IPS DF 19.7 (cell line): ENCODE results near the gene PAIP2.

Experiments used
- DNase-seq: peaks from one replicate; pipeline ENCODE4 v3.0.0-alpha.2; 2013; ENCODE audit warnings: low read depth, low spot score

The PAIP2 gene

DNA sequence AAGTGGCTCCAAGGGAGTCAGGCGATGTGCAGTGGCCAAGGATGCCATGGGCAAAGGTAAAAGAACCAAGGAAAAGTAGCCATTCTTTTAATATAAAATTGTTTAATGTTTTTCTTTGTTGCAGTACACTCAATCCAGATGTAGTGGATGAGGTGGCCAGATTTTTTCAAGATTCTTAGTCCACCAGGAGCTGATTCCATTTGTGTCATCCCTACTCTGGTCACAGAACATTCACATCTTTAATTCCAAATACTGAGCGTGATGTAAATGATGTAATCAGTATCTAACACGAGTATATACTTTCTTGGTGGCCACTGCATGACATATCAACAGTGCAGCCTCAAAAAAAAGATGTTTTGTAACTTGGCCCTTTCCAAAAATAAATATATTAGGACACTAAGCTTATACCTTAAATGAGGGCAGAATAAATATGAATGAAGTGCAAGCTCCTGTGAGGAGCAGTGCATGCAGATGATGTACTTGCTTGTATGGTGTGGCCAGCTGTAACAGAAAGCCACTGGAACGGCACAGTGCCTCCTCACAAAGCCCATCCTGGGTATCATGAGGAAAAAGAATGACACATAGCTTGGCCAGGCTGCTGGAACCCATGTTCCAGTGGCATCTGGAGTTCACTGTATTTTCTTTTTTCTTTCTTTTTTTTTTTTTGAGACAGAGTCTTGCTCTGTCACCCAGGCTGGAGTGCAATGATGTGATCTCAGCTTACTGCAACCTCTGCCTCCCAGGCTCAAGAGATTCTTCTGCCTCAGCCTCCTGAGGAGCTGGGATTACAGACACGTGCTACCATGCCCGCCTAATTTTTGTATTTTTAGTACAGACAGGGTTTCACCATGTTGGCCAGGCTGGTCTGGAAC is 68.7 kb downstream of the PAIP2 start:
- DNase-seq, result no peak

DNA sequence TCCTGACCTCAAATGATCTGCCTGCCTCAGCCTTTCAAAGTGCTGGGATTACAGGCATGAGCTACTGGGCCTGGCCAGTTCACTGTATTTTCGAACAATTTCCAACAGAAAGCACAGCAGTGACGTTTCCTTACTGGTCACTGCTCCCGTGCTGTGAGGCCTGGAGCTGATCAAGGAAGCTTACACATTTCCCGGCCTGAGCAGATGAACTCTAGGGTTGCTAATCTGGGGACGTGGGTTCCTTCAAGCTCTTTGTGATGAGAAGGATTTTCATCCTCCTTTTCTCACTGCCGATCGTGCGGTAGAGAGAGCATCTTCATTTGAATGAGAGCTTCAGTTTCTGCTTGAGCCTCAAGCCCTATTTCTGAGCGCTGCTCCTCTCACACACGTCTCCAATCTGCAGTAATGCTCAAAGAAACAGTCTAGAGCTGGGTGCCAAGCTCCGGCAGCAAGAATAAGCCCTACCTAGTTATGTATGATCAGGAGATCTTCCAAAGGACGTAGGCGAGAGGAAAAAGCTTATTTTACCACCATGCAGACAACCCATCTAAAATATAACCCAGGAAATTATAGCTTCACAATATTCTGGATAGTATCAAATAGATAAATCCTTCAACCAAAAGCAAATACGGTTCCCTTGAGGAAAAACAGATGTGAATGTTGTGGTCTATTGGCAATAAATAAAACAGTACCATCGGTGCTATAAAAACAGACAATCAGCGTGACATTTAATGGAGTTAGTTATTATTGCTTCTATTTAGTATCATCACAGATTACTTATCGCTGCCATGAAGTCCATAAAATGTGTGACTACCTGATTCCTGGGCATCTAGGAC is 69.6 kb downstream of the PAIP2 start:
- DNase-seq, result no peak

DNA sequence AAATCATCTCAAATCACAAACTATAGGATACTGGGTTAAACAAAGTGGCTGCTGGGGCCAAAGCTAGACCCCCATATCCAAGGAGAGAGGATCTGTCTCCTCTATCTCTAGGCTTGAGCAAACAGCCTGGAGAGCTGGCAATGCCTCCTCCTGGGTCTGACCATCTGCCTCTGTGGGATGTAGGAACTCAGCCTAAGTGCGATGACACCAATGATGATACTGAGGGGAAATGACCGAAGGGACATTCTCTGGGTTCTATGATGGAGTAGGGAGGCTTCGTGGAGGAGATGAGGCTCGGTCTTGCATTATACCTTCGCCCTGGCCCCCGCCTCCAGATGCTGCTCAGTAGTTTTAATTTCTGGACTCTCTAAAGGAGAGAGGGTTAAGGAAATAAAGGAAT is 71.5 kb downstream of the PAIP2 start:
- DNase-seq, result no peak

DNA sequence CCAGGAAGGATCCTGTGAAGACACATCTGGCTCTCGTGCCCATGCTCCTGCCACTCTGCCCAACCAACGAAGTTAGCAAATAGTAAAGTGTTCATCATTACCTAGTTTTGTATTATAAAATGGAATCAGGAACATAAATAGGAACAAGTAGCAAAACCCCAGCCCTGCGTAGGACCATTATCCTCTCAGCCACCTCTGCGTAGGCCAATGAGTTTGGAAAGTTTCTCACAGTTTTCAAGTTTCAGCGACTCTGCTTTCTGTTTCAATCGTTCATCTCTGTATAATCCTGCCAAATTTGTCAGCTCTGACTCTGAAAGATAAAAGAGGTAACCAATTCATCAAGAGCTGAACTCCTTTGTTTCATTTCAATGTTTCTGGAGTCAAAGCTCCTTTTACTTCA is 72.3 kb downstream of the PAIP2 start:
- DNase-seq, result no peak

DNA sequence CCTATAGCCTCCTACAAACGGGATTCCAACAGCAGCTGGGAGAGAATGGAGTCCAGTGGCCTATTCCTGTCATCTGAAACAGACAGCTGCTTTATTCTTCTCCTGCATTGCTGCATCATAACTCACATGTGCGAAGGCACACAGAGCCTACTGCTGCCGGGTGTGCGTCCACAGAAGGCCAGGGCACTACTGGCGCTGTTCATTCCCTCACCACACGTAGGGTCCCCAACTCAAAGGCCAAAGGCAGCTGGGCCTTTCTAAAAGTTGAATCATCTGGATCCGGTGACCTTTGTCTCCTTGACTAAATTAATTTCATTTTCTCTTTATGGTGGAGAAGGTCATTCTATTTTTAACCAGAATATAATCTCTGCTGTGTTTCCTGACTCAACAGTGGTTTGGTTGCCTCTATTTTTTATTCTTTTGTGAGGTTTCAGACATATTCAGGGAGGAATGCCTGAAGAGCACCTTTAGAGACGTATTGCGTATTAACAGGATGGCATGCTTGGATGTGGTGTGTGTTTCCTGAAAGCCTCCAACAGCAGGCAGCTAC is 73.0 kb downstream of the PAIP2 start:
- no peak for DNase-seq

DNA sequence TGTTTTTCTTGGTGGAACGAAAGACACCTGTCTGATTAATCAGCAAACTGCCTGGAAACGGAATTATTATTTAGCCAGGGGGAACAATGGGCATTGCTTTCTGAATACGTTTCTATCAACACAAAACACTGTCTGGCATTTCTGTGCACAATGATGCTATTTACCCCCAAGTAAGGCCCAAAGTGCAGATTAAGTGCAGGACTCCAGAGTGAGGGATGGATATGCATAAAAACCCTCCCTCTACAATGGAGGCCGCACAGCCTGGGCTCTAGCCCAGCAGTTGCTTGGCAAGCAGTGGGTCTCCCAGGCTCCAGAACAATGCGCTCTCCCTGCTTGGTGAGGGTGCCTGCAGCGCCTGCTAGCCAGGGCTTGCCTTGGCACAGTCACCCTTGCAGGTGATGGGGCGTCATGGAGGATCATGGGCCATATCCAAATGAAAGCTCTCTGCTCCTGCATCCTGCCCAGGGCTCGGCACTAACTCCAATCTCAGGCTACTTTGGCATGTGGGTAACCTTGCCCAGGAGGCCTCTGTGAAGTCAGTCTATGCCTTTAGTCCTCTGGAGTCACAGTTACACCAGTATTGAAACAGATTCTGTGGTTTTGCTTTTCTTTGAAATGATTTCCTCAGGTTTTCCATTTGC is 73.7 kb downstream of the PAIP2 start:
- no peak for DNase-seq

DNA sequence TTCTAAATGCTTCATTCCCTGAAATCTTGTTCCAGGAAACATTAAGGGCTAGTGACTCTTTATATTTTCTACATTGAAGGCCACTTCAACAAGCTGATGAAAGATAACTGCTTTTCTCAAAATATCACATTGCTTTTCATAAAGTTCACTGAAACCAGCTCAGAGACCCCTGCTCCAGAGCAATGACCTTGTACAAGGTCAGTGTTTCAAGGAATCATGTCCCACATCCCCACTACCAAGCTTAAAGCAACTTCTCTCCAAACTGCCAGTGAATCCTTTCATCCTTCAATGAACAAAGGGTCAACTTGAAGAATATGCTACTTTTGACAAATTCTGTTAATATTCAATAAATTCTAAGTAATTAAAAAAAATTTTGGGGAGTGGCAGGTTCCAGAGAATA is 74.2 kb downstream of the PAIP2 start:
- no peak for DNase-seq

DNA sequence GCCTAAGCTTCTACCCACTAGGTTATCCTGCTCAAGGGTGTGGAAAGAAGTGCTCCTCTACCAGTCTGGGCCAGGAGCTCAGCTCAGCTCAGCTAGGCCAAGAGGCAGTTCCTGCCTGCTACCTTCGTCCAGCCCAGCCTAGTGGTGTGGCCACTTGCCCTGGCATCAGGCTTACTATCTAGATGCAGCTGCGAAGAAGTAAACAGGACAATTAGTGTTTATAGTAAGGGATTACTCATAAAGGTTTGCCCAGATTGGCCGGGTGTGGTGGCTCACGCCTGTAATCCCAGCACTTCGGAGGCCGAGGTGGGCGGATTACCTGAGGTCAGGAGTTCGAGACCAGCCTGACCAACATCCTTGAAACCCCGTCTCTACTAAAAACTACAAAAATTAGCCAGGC is 75.0 kb downstream of the PAIP2 start:
- no peak for DNase-seq

DNA sequence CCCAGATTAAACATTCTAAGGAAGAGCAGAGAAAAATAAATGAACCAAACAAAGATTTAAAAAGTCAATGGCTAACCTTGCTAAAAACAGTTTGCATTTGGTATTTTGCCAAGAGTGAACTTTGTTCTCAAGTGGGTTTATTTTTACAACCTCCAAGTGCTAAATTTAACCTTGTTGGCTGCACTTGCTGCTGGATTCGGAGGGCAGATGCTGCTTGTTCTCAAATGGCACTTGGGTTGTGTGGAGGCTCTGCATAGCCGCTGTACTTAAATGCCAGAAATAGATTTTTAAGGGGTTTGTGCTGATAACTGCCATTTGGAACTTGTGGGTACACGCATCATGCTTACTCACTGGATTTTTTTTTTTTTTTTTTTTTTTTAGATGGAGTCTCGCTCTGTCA is 75.6 kb downstream of the PAIP2 start:
- no peak for DNase-seq

DNA sequence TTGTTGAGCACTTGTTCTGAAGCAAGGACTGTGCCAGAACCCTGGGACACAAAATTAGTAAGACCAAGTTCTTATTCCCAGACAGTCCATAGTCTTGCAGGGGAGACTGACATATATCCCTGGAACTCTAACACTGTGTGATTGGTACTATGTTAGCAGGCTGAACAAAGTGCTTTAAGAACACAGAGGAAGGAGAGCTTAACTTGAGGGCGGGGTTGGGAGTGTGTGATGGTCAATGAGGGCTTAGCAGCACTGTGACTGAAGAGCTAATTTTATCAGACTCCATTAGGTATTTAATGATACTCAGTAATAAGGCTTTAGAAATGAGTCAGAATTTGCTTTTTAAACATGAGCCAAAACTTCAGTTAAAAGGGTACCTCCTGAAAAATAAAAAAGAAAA is 77.1 kb downstream of the PAIP2 start:
- no peak for DNase-seq
